Neural cell (in vitro differentiated cells): Measurements from ENCODE around the gene CALHM6. TPM values are rescaled to one million over a fixed set of nuclear protein-coding genes. Genes with fewer than 3 reads are reported as not detected.

Source experiments
- H2AFZ ChIP-seq: fragments of 200-600, 300-800 bp; sonication (generic), shearing (Covaris generic); 2 replicates; pipeline ENCODE4 v1.6.0; 2014; ENCODE audit warnings: low read depth, mild to moderate bottlenecking, antibody characterized with exemption, low read length, moderate library complexity
- H3F3A ChIP-seq: fragments of 200-600 bp; shearing (Covaris generic); 2 replicates; pipeline ENCODE4 v1.6.1; 2016; ENCODE audit warnings: mild to moderate bottlenecking, moderate library complexity, mixed read lengths, antibody characterized with exemption, low read length; ENCODE audit not compliant: insufficient read depth, poor library complexity, severe bottlenecking
- H3K27ac ChIP-seq: fragments of 200-600, 300-800 bp; sonication (generic), shearing (Covaris generic); 2 replicates; pipeline ENCODE4 v1.5.1; 2014; ENCODE audit warnings: mild to moderate bottlenecking, low read length, moderate library complexity
- H3K27me3 ChIP-seq: fragments of 300-800, 200-600 bp; sonication (generic), shearing (Covaris generic); 2 replicates; pipeline ENCODE4 v1.6.0; 2014; ENCODE audit warnings: mild to moderate bottlenecking, low read depth, low read length, moderate library complexity; ENCODE audit not compliant: insufficient read depth
- H3K36me3 ChIP-seq: fragments of 300-800, 200-600 bp; sonication (generic), shearing (Covaris generic); 2 replicates; pipeline ENCODE4 v1.5.1; 2014; ENCODE audit warnings: mild to moderate bottlenecking, antibody characterized with exemption, low read length, moderate library complexity; ENCODE audit not compliant: insufficient read depth
- H3K4me2 ChIP-seq: fragments of 300-800, 200-600 bp; sonication (generic), shearing (Covaris generic); 2 replicates; pipeline ENCODE4 v1.6.0; 2014; ENCODE audit warnings: mild to moderate bottlenecking, low read length
- H3K4me3 ChIP-seq: fragments of 300-800, 200-600 bp; sonication (generic), shearing (Covaris generic); 2 replicates; pipeline ENCODE4 v1.5.1; 2014; ENCODE audit warnings: mild to moderate bottlenecking, low read length, moderate library complexity
- H3K79me2 ChIP-seq: fragments of 200-600 bp; shearing (Covaris generic); replicated peaks from 2 replicates; pipeline ENCODE4 v1.6.0; 2014; ENCODE audit warnings: mild to moderate bottlenecking, low read length, moderate library complexity; ENCODE audit not compliant: insufficient read depth
- H3K9ac ChIP-seq: fragments of 300-800, 200-600 bp; sonication (generic), shearing (Covaris generic); 2 replicates; pipeline ENCODE4 v1.6.1; 2016; ENCODE audit warnings: mild to moderate bottlenecking, low read length, mixed read lengths
- H3K9me2 ChIP-seq: fragments of 200-600 bp; shearing (Covaris generic); 2 replicates; pipeline ENCODE4 v1.6.1; 2016; ENCODE audit warnings: mild to moderate bottlenecking, low read length, mixed read lengths; ENCODE audit not compliant: insufficient read depth
- H3K9me3 ChIP-seq: fragments of 200-600, 300-800 bp; sonication (generic), shearing (Covaris generic); 2 replicates; pipeline ENCODE4 v1.6.1; 2016; ENCODE audit warnings: mild to moderate bottlenecking, mixed run types, low read length, moderate library complexity, mixed read lengths
- H4K20me1 ChIP-seq: fragments of 200-600 bp; shearing (Covaris generic); 2 replicates; pipeline ENCODE4 v1.6.1; 2016; ENCODE audit warnings: mild to moderate bottlenecking, mixed run types; ENCODE audit not compliant: insufficient read depth
- CTCF ChIP-seq: fragments of 450-650 bp; IDR thresholded peaks from 2 replicates; pipeline ENCODE4 v1.5.1; 2014; ENCODE audit warnings: antibody characterized with exemption, mild to moderate bottlenecking, moderate library complexity; ENCODE audit not compliant: poor library complexity, severe bottlenecking
- EP300 ChIP-seq: fragments of 450-650 bp; conservative IDR thresholded peaks from 2 replicates; pipeline ENCODE4 v1.6.1; 2014; ENCODE audit warnings: antibody characterized with exemption, mild to moderate bottlenecking, moderate library complexity; ENCODE audit not compliant: poor library complexity, severe bottlenecking
- EZH2 ChIP-seq: fragments of 200-600, 300-800 bp; shearing (Covaris generic), sonication (generic); IDR thresholded peaks from 2 replicates; pipeline ENCODE4 v1.6.1; 2014; ENCODE audit warnings: antibody characterized with exemption, low read length, borderline replicate concordance, mild to moderate bottlenecking; ENCODE audit not compliant: insufficient read depth, poor library complexity, severe bottlenecking
- MXI1 ChIP-seq: fragments of 450-650 bp; conservative IDR thresholded peaks from 2 replicates; pipeline ENCODE4 v1.6.1; 2014; ENCODE audit warnings: antibody characterized with exemption, mild to moderate bottlenecking; ENCODE audit not compliant: poor library complexity, severe bottlenecking
- POLR2AphosphoS5 ChIP-seq: IDR thresholded peaks from 2 replicates; pipeline ENCODE4 v1.6.1; 2012
- RAD21 ChIP-seq: fragments of 450-650 bp; conservative IDR thresholded peaks from 2 replicates; pipeline ENCODE4 v1.6.1; 2014; ENCODE audit warnings: antibody characterized with exemption, mild to moderate bottlenecking, moderate library complexity
- REST ChIP-seq: IDR thresholded peaks from 2 replicates; pipeline ENCODE4 v1.6.1; 2012; ENCODE audit warnings: borderline replicate concordance
- SMC3 ChIP-seq: fragments of 450-650 bp; conservative IDR thresholded peaks from 2 replicates; pipeline ENCODE4 v1.6.1; 2014; ENCODE audit warnings: antibody characterized with exemption, mild to moderate bottlenecking, moderate library complexity; ENCODE audit not compliant: poor library complexity
- TAF1 ChIP-seq: IDR thresholded peaks from 2 replicates; pipeline ENCODE4 v1.6.1; 2012; ENCODE audit warnings: low read depth
- polyA plus RNA-seq: library from polyadenylated mRNA; depleted of rRNA; stranded (reverse); fragments of >200 nt; gene quantifications from 2 replicates; pipeline ENCODE4 v1.2.3, GENCODE V29; 2014

The CALHM6 gene
- polyA plus RNA-seq, 1 donor from 2014 or later = 12.0 TPM

- Histone ChIP-seq H4K20me1 (no peaks in the 10 kb centered on the region), H3K79me2 (no peaks in the 10 kb centered on the region), H3K36me3 (no peaks in the 10 kb centered on the region), H3K4me3 (no peak overlapping the region), H3K9ac (no peak overlapping the region), H3K4me2 (no peak overlapping the region), H3K9me2 (no peaks in the 10 kb centered on the region), H3K27ac (no peak overlapping the region), H3F3A (no peaks in the 10 kb centered on the region), H2AFZ (no peak overlapping the region), H3K9me3 (no peaks in the 10 kb centered on the region), H3K27me3 (peaks cover 15% of the 10 kb centered on the region)
- TF ChIP-seq EP300 = no peak
- no peak for TF ChIP-seq EZH2
- TF ChIP-seq SMC3 = no peak
- no peak for TF ChIP-seq RAD21
- TF ChIP-seq REST = no peak
- TF ChIP-seq TAF1 = no peak
- no peak for TF ChIP-seq POLR2AphosphoS5
- no peak for TF ChIP-seq CTCF
- no peak for TF ChIP-seq MXI1
Measured at GRCh38 chr6:116456927-116457326, 4.2 kb upstream of the CALHM6 start.

- no peak overlapping the region for H3K4me2 ChIP-seq
- H3K4me3 ChIP-seq = no peak overlapping the region
- TF ChIP-seq CTCF = no peak
- TF ChIP-seq EP300 = no peak
- TF ChIP-seq POLR2AphosphoS5 = no peak
- TF ChIP-seq REST = no peak
- TF ChIP-seq MXI1 = no peak
- TF ChIP-seq SMC3 = no peak
- no peak for TF ChIP-seq TAF1
- TF ChIP-seq EZH2 = no peak
- no peak for TF ChIP-seq RAD21
- no peak overlapping the region for H3K27ac ChIP-seq
- no peaks in the 10 kb centered on the region for H3K9me3 ChIP-seq
- H3K79me2 ChIP-seq = no peaks in the 10 kb centered on the region
- H2AFZ ChIP-seq = no peak overlapping the region
- no peaks in the 10 kb centered on the region for H3K9me2 ChIP-seq
- H3K27me3 ChIP-seq = peaks cover 15% of the 10 kb centered on the region
- H3F3A ChIP-seq = no peaks in the 10 kb centered on the region
- H4K20me1 ChIP-seq = no peaks in the 10 kb centered on the region
- no peaks in the 10 kb centered on the region for H3K36me3 ChIP-seq
- H3K9ac ChIP-seq = no peak overlapping the region
Measured at GRCh38 chr6:116458264-116458663, 2.9 kb upstream of the CALHM6 start.
